ENCODE data around the gene SLC26A8.

DNA sequence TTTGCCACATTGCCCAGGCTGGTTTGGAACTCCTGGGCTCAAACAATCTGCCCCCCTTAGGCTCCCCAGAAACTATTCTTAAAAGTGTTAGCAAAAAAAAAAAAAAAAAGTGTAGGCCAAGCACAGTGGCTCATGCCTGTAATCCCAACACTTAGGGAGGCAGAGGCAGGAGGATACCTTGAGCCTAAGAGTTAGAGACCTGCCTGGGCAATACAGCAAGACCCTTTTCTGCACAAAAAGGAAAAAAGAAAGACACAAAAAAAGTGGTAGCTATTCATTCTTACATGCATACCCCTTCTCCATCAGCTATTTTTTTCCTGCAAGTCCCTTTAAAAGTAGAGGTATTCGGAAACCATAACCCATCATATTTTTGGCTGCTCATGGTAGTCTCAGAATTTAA, 100.3 kb downstream of the SLC26A8 start:
- no peak for TF ChIP-seq ZFX (IDR thresholded peaks at IDR 0.05)
- TF ChIP-seq, protein P1, sequence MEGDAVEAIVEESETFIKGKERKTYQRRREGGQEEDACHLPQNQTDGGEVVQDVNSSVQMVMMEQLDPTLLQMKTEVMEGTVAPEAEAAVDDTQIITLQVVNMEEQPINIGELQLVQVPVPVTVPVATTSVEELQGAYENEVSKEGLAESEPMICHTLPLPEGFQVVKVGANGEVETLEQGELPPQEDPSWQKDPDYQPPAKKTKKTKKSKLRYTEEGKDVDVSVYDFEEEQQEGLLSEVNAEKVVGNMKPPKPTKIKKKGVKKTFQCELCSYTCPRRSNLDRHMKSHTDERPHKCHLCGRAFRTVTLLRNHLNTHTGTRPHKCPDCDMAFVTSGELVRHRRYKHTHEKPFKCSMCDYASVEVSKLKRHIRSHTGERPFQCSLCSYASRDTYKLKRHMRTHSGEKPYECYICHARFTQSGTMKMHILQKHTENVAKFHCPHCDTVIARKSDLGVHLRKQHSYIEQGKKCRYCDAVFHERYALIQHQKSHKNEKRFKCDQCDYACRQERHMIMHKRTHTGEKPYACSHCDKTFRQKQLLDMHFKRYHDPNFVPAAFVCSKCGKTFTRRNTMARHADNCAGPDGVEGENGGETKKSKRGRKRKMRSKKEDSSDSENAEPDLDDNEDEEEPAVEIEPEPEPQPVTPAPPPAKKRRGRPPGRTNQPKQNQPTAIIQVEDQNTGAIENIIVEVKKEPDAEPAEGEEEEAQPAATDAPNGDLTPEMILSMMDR (conservative IDR thresholded peaks at IDR 0.05) = no peak
